Gastroesophageal sphincter (tissue), 3 donors: ENCODE results near the gene TNKS2.

ENCODE experiments used
- CTCF ChIP-seq, 4 experiments: fragments of 200-600 bp in 2 of 4; fragments of 450-650 bp in 2 of 4; sonication (generic) in 1 of 4; IDR thresholded peaks; one replicate each; pipeline ENCODE4 v1.5.1; 2017 to 2019; ENCODE audit warnings: antibody characterized with exemption in 4 of 4, mild to moderate bottlenecking in 2 of 4, moderate library complexity in 2 of 4
- EP300 ChIP-seq: sonication (generic); formaldehyde crosslinking; IDR thresholded peaks from one replicate; pipeline ENCODE4 v1.6.1; 2017; ENCODE audit warnings: antibody characterized with exemption, mild to moderate bottlenecking
- POLR2A ChIP-seq, 2 donors: fragments of 450-650 bp; IDR thresholded peaks; one replicate each; pipeline ENCODE4 v1.6.1; 2017; ENCODE audit warnings: antibody characterized with exemption in 2 of 2, mild to moderate bottlenecking in 2 of 2, moderate library complexity in 1 of 2
- POLR2AphosphoS5 ChIP-seq: sonication (generic); formaldehyde crosslinking; IDR thresholded peaks from one replicate; pipeline ENCODE4 v1.6.1; 2017; ENCODE audit warnings: antibody characterized with exemption

GRCh38 chr10:91776266-91776665, 22.0 kb upstream of the TNKS2 start:
- TF ChIP-seq CTCF (IDR thresholded peaks at IDR 0.05) (no peak), EP300 (no peak), POLR2A (IDR thresholded peaks at IDR 0.05) (no peak), POLR2AphosphoS5 (no peak)
